GM19035 (cell line): ENCODE measurements around the gene F11.
"Not testable (repeated sequence)": the region's sequence is repeated elsewhere in the genome, so short reads cannot be mapped to it uniquely, and the experiment has no call there.

ENCODE experiments used
- ATAC-seq: cut with Tn5 transposase; IDR thresholded peaks from one replicate; pipeline ENCODE4 v1.9.1; 2021; ENCODE audit not compliant: unreplicated experiment

F11 gene

DNA sequence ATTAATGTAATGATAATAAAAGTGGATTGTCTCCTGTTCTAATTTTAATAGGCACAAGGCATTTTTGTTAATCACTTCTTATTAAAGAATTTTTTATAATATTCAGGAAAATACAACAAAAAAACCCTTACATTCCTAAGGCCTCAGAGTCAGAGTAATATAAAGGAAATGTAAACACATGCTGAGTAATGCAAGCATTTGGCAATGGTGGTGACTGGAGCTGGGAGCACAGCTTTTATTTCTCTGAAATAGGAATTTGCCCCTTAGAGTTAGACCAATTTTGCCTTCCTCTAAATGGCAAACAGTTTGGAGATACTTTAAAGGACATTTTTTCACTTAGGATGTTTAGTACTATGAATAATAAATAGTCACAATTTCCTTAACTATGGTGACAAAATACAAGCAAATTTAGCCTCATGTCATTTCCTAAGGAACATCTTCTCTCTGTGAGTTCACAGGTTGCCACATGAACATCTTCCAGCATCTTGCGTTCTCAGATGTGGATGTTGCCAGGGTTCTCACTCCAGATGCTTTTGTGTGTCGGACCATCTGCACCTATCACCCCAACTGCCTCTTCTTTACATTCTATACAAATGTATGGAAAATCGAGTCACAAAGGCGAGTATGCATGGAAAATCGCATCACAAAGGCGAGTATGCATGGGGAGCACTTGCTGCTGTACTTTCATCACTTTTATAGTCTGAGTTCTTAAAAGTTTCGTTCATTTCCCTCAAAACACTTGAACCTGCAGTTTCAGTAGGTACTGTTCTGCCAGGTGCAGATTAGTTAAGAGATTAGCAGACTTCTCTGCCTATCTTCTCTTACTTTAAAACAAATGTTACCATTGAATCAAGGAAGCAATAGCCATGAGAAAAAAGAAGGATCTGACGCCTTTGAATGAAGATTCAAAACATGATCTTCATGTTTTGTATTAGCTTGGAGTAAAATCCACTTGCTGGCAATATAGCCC is 15.9 kb upstream of the F11 start:
- no peak for ATAC-seq

DNA sequence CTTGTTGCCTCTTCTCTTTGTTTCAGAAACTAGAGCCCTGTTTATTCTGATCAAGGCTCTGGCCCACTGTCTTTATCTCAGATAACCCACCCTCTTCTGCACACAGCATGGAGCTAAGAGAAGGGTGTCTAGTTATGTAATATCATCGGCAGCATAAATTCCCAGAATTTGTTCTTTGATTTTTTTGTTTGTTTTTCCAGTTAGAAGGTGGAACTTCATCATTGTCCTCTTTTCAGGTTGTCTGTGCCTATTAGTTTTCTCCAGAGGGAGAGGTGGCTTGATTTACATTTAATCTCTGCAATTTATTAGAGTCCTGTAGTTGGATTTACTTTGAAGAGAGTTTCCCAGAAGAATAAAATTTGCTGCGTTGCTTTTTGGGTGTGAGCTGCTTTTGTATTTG is 15.2 kb upstream of the F11 start:
- no peak for ATAC-seq

DNA sequence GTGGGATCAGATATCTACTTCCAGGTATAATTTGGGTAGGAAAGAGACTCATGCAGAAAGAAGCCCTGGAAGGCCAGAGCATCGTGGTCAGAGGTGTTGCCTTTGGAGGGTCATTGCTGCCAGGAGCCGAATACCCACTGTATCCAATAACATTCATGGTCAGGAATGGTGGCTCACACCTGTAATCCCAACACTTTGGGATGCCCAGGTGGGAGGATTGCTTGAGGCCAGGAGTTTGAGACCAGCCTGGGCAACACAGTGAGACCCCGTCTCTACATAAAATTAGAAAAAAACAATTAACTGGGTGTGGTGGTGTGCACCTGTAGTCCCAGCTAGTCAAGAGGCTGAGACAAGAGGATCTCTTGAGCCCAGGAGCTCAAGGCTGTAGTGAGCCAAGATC is 10.9 kb upstream of the F11 start:
- no peak for ATAC-seq

DNA sequence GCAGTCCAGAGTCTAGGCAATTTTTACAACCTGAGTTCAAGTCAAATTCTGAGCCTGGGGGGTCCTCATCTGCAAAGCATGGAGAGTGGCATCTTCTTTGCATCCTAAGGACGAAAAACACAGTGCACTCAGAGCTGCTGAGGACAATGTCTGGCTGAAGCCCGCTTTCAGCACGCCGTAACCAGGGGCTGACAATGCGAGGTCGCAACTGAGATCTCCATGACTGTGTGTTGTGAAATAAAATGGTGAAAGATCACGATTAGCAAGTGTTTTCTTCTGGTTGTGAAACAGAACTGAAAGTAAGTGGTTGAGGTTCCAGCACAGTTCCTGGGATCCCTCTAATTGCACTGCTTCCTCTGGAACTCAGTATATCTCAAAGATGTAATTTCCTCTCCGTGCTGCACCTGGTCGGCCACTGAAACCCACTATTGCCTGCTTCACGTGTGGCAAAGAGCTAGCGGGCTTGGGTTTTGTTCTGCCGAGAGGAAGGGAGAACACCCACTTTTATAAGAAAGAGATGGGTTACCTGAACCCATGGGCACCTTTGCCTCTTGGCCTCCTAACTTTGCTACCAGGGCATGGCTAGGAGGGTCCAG is 7.7 kb upstream of the F11 start:
- no peak for ATAC-seq

DNA sequence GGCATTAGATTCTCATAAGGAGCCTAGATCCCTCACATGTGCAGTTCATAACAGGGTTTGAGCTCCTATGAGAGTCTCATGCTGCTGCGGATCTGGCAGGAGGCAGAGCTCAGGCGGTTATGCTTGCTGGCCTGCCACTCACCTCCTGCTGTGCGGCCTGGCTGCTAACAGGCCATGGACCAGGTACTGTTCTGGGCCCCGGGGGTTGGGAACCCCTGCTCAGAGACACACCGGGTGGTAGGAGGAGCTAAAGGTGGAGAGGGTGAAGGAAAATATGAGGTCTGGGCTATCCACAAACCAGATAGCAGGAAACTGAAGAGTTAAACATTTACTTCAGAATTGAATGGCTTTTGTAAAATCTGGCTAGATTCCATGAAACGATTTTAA is 5.9 kb upstream of the F11 start:
- ATAC-seq: no peak

DNA sequence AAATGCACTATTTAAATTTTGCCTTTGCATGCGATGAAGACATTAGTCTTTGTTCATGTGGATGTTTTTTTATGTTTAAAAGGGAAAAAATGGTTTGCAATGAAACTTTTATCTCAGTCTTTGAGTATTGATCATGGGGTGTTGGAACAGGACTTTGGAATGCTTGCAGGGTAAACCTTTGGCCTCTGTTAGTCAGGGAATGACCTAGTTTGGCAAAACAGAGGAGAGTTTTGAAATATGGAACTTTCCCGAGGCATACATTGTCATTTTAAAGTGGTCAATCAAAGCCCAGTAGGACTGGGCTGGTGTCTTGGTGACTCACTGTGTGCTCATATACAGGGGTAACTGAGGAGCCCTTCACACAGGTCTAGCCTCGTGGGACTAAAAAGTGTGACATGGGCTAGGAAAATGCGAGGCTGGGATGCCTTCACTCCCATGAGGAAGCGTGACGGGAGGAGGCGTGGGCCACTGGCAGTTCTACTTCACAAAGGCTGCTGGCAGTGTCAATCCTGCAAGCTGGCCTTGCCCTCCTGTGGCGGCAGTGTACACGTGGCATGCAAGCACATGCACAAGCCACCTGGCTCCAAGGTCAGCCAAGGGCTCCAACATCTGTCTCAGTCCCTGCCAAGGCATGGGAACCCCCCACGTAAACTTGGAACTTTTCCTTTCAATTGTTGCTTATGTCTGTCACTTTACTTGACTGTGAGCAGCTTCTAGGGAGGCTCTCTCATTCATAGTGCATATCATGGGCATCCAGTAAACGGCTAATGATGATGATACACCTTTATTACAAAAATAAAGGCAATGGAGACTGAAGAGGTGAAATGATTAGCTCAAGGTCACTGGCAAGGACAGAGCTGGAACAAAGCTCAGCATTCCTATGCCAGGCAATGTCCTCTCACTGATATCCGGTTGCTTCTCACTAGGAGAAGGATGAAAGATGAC is 5.2 kb upstream of the F11 start:
- ATAC-seq: no peak

DNA sequence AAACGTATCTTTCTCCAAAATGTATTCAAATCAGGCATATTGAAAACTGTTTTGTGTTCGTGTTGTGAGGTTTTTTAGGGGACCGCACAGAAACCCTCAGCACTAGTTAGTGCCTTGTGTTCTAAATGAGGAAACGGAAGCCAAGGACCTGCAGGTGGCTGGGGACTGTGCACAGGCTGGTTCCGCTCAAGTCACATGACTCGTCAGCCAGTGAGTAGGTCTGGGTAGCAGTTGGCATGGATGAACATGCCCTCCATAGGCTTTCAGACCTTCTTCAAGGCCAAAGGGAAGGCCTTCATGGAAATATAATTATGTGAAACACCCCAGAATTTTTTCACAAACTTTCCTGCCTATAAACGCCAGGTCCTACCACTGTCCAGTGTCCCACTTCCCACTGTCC is 1.3 kb upstream of the F11 start:
- no peak for ATAC-seq

DNA sequence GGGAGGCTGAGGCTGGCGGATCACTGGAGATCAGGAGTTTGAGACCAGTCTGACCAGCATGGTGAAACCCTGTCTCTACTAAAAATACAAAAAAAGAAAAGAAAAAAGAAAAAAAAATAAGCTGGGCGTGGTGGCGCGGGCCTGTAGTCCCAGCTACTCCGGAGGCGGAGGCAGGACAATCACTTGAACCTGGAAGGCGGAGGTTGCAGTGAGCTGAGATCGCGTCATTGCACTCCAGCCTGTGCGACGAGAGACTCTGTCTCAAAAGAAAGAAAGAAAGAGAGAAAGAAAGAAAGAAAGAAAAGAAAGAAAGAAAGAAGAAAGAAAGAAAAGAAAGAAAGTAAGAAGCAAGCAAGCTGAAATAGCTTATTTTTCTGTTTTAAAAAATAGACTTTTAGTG is 739 bp upstream of the F11 start:
- not testable (repeated sequence) for ATAC-seq

DNA sequence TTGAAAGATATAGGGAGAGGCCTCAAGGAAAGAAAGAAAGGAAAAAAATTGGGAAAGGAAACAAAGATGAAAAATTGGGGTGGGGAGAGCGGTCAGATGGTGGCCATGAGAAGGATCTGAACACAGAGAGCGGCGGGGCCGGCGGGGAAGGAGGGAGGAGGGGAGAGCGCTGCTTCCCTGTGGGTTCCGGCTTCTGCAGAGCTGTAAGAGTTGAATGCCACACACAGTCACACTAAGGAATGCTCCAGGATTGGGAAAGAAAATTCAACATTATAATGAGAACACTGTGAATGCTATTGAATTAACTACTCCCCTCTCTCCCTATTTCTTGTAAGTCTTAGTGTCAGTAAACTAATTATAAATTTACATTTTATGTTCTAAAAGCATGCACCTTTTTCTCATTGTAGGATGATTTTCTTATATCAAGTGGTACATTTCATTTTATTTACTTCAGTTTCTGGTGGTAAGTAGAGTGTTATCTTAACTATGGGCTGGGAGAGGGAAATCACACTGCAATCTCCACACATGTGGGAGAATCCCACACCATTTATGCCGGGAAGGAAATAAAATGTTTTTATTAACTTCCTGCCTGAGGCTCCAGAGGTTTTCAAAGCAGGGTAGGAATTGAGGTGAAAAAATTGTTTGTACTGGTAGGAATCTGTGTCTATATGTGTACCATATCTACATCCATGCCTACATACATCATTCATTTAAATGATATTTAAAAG is 904 bp downstream of the F11 start:
- no peak for ATAC-seq

DNA sequence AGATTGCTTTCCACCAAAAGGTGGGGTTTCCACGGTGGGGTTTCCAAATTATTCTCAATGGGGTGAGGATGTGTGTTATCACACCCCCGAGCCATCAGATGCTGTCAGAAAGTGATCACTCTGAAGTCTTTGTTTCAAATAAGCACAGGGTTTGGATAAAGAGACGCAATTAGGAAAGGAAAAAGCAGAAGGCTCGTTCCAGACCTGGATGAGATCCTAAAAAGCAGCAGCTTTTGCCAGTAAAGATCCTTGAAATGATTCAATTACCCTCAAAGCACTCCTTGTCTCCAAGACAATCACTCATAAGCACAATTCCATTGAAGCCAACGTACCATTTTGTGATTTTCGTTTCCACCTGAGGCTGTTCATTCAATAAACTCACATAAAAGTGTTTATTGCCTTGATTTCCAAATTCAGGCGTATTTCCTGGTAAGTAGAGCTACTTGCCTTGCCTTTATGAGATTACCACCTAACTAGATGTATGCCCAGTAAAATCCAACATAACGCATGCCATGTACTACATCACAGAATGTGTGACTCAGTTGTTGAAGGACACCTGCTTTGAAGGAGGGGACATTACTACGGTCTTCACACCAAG is 5.2 kb downstream of the F11 start:
- no peak for ATAC-seq

DNA sequence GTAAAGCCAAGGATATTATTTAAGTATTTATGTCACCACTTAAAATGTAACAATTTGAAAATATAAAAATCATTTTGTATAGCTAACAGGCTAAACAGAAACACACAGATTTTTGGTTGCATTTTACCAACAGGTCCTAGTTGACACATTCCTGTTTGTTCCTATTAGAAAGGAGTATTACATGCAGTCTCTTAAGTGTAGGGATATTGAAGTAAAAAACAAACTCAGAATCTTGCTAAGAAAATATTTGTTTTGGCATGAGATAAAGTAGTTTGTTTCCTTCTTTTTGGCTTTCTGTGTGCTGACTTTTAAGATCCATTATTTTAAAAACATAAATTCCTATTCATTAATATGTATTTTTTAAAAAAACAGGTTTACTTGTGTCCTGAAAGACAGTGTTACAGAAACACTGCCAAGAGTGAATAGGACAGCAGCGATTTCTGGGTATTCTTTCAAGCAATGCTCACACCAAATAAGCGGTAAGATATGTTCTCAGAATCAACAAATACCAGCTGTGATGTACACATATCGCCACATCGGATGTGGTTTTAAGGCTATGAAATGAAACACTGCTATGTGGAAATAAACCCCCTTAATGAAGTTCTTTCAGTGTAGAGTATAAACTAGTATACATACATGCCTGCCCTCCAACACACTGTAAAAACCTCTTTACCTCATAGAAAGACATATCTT is 6.9 kb downstream of the F11 start:
- no peak for ATAC-seq

DNA sequence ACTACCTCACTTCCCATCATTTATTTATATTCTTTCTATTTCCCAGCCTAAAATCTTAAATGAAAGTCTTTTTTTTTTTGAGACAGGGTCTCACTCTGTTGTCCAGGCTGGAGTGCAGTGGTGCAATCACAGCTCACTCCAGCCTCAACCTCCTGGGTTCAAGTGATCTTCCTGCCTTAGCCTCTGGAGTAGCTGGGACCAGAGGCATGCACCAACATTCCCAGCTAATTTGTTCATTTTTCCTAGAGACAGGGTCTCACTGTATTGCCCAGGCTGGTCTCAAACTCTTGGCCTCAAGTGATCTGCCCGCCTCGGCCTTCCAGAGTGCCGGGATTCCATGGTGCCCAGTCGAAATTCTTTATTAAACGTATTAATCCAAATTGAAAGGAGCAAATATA is 7.4 kb downstream of the F11 start:
- ATAC-seq: not testable (repeated sequence)

DNA sequence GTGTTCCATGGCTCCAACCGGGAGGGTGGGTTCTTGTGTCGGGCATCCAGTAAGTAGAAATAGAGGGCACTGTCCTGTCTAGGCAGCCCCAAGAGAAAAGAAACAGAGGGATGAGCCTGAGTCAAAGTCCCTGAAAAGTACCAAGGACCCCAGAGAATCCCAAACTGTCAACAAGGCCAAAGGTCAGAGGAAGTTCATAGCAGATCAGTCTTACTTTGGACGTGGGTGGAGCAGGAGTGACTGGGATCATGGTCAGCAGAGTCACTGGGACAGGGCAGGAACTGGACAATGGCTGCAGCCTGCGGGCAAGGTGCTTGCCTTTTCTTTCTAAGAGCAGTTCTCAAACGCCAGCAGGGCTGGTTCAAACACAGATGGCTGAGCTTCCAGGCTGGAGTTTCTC is 17.3 kb downstream of the F11 start:
- no peak for ATAC-seq

DNA sequence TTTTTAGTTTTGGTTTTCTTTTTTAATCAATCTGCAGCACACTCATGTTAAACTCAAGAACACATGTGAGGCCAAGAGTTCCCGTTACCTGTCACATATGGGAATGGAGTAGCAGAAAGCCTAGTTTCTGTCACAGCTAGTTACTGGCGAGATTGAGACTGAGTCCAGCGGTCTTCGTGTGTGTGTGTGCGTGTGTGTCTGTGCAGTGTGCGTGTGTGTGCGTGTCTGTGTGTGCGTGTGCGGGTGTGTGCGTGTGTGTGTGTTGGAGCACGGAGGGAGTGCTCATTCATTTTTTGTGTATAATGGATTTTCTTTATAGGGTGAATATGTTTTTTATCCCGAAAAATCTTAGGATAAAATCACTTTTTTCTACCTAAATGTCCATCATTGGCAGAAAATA is 19.2 kb downstream of the F11 start:
- ATAC-seq: no peak

DNA sequence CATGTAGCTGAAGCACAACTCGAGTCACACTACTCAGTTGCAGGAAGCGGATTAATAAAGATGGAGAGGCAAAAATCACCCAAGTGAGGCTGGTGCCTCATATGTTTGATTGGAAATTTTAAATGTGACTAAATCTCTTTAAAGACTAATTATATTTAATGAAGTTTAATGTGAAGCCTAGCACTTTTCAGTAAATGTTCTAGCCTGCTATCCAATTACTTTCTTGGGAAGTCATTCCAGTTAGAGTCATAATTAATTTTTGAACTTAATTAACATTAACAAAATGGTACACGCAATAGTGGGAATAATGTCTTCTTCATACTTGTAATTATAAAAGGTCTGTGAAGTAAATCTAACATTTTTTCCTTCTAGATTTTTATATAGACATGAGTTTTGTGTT is 20.6 kb downstream of the F11 start:
- ATAC-seq: no peak

DNA sequence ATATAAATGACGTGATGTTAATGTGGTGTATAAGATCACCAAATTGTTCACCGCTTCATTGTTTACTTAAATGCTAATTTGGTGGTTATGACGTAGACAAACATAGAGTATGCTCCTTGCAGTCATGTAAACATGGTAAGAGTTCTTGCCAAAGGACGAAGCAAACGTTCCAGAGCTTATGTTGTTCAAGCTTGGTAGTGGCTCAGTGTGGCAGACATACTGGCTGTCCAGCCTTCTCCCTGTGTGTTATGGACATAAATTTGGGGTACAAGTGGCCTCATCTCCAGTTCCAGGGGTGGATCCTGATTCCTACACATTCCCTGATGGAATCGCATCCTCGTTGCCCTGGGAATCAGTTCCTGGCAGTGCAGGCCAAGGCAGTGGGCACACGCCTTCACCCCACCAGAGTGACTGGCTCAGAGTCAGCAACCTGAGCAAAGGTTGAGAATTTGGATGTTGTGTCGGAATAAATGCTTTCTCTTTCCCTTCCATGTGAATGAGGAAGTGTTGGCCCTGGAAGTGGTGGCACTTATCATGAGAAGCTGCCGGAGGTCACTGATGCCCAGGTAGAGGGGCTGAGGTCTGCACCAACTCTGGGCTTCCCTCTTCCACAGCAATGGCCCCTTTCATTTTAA is 25.4 kb downstream of the F11 start:
- no peak for ATAC-seq

DNA sequence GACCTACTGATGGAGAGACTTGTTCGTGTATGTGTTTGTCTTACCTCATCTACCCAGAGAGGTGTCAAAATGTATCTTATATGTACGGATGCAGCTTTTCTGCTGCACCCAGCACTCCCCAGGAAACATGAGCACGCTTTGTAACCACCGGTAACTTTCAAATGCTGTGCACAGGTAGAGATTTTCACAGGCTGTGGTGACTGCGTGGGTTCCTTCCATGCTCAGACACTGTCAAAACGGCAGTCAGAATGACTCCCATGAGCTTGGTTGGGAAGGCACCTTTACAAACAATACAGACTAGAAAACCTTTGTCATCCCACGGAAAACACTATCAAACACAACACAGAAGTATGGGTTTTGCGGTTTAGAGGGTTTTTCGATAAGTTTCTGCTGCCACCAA is 28.2 kb downstream of the F11 start:
- no peak for ATAC-seq

DNA sequence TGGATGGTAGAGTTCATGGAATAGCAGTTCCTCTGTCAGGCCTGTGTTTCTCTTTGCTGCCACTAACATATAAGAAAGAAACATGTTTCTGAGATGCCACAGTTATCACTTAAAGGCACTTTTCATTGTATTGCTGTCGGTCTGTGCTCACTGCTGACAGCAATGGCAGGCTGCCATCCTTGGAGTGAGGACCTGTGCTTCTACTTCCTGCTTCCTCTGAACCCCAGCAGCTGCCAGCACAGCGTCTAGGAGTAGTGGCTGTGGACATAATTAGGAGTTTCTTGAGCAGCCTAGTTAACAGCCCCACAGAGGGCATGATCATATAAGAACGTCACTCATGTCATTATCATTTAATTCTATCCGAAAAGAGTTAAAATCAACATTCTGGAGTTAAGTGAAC is 30.5 kb downstream of the F11 start:
- no peak for ATAC-seq

DNA sequence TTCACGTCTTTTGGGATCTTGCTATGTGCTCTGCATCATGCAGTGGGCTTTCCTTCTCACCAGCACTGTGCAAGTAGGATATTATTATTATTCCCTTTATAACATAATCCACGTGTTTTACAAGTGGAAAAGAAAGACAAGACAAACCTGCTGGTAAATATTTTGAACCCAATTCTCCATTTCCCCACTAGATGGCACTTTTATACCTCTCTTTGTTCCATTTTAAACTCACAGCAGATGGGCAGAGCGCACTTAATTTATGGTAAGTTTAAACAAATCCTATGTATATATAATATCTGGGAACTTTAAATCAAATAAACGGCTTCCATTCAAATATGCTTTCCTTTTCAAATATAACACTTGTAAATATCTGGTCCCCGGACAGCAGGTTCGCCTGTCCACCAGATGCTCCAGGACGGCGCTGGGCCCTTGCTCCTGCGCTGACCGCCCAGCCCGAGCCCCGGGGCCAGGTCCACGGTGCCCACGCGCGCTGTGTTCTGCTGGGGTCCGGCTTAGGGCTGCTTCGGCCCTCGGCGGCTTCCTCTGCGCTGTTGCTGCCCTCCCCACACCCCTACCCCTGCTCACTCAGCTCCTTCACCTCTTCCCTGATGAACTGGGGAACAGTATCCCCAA is 31.1 kb downstream of the F11 start:
- ATAC-seq: no peak
